GM10248 (cell line): ENCODE data around the gene PTRHD1.

Experiments used
- CTCF ChIA-PET: fragments of 300-600 bp; sonication (Branson Sonifier 250); formaldehyde crosslinking; extraction: SDS; loops from one replicate; lab custom pipeline; 2021; ENCODE audit warnings: antibody characterized with exemption; lab: Yijun Ruan, JAX
- POLR2A ChIA-PET: fragments of 350-650 bp; sonication (Branson Sonifier 250); formaldehyde crosslinking; extraction: SDS; loops from one replicate; lab custom pipeline; 2020; ENCODE audit warnings: antibody characterized with exemption; lab: Yijun Ruan, JAX
- DNase-seq: peaks from one replicate; pipeline ENCODE4 v3.0.0; 2012; ENCODE audit errors: extremely low spot score
- TF ChIP-seq, protein P1 (sequence below): IDR thresholded peaks from 2 replicates; pipeline ENCODE4 v1.5.1; 2012; ENCODE audit warnings: mild to moderate bottlenecking, low read depth; ENCODE audit errors: extremely low read depth, missing control alignments, control extremely low read depth

Gene PTRHD1

DNA sequence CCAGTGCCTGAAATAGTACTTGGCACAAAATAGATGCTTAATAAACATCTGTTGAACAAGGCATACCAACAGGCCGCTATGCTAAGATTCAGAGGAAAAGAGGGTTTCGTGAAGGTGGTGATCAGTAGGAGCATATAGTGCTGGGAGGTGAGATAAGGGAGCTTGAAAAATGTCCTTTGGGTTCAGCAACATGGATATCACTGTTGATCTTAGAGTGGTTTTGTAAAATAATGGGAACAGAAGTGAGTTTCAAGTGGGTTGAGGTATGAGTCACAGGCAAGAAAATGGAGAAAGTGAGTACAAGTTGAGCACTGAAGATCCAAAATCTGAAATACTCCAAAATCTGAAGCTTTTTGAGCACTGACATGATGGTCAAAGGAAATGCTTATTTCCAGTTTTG is 4.5 kb upstream of the PTRHD1 start:
- TF ChIP-seq, protein P1, sequence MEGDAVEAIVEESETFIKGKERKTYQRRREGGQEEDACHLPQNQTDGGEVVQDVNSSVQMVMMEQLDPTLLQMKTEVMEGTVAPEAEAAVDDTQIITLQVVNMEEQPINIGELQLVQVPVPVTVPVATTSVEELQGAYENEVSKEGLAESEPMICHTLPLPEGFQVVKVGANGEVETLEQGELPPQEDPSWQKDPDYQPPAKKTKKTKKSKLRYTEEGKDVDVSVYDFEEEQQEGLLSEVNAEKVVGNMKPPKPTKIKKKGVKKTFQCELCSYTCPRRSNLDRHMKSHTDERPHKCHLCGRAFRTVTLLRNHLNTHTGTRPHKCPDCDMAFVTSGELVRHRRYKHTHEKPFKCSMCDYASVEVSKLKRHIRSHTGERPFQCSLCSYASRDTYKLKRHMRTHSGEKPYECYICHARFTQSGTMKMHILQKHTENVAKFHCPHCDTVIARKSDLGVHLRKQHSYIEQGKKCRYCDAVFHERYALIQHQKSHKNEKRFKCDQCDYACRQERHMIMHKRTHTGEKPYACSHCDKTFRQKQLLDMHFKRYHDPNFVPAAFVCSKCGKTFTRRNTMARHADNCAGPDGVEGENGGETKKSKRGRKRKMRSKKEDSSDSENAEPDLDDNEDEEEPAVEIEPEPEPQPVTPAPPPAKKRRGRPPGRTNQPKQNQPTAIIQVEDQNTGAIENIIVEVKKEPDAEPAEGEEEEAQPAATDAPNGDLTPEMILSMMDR, result no peak
- ChIA-PET CTCF (interaction anchor here (1.9 to 2.0 kb wide), 2 partner anchors 14 to 28 kb away, joined by 5 read pairs; no protein-coding TSS in a partner anchor), POLR2A (no interaction called here)
- no peak for DNase-seq

DNA sequence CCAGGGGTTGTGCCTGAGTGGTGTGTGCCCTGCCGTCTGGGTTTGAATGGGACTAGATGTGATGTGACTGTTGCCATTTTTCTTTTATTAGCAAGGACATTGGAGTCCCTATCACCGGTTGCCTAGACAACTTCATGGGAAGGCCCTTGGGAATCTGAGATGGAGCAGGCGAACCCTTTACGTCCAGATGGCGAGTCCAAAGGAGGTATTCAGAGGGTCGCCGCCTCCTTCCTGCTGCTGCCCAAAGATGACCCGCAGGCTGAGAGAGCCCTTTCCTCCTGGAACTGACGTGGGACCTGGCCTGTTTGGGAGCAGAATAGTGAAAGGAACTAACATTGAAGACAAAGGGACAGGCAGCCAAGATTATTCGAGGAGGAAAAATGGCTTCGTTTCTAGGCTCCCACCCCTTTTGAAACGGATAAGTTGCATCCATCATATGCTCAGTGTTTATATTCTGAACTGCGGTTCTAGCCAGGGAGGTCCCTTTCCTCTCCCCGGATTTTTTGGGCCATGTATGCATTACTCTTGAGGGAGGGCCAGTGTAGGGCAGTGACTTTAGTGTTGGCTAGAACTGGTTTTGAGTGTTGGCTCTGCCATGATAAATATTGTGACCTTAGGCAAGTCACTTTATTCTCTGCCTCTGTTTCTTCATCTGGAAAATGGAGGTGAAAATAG is 707 bp upstream of the PTRHD1 start:
- TF ChIP-seq, protein P1, result no peak
- CTCF ChIA-PET, result interaction anchor here (0.8 to 2.2 kb wide), 3 partner anchors 15 to 34 kb away, joined by 3 to 7 read pairs (median 4); no protein-coding TSS in a partner anchor
- POLR2A ChIA-PET, result interaction anchor here (0.6 kb wide), 1 partner anchor 80 kb away, joined by 3 read pairs; no protein-coding TSS in a partner anchor
- no peak for DNase-seq

DNA sequence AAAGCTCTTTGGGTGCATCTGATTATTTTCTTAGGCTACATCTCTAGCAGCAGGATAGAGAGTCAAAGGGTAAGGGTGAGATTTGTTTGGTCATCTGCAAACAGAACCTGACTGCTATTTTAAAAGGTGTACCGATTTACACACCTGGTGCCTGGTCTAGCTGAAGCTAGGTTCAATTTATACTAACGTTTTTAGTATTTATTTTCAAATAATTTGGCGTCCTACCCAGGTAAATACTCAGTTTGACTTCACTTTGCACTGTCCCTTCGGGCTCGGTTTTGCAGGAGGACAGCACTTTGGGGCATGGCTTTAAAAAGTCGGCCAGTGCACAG is 683 bp downstream of the PTRHD1 start:
- TF ChIP-seq, protein P1, result no peak
- ChIA-PET CTCF (interaction anchor here (1.1 to 2.2 kb wide), 6 partner anchors 13 to 383 kb away, joined by 3 to 7 read pairs (median 4); partner anchors contain the start of gene NCOA1), POLR2A (no interaction called here)
- DNase-seq, result no peak

DNA sequence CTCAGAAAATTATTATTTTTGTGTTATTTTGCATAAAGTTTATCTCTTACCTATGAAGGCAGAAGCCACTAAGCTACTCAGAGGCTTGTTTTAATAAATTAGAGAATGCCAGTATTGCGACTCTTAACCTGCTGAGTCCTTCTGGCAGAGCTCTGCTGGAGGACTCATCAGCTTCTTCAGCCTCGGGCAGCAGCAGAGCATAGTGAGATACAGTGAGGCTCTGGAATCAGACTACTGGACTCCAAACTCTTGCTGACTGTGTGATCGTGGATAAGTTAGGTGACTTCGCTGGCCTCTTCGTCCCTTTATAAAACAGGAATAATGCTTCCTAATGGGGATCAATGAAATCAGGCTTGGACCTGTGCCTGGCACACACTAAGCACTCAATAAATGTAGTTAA is 1.7 kb downstream of the PTRHD1 start:
- DNase-seq, result no peak
- ChIA-PET POLR2A (interaction anchor here (0.7 kb wide), 1 partner anchor 296 kb away, joined by 6 read pairs; no protein-coding TSS in a partner anchor), CTCF (interaction anchor here (1.1 to 2.2 kb wide), 5 partner anchors 12 to 390 kb away, joined by 3 to 7 read pairs (median 4); no protein-coding TSS in a partner anchor)
- TF ChIP-seq, protein P1, result no peak

DNA sequence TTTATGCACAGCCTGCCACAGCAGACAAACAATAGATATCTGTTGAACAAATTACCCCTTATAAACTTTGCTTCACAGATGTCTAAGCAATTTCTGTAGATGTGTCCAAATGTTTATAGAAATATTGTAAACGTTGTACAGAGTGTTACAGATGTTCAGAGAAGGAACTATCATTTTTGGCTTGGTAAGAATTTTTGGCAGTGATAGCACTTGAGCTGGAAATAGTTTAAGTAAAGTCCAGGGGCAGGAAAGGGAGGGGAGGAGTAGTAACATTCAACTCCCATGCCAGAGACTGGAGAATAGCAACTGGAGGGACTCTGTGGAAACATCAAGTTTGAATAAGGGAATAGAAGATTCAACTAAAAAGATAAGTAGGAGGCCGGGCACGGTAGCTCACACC is 4.4 kb downstream of the PTRHD1 start:
- ChIA-PET POLR2A (no interaction called here), CTCF (interaction anchor here (1.2 kb wide), 1 partner anchor 58 kb away, joined by 3 read pairs; no protein-coding TSS in a partner anchor)
- no peak for DNase-seq
- TF ChIP-seq, protein P1, result no peak

DNA sequence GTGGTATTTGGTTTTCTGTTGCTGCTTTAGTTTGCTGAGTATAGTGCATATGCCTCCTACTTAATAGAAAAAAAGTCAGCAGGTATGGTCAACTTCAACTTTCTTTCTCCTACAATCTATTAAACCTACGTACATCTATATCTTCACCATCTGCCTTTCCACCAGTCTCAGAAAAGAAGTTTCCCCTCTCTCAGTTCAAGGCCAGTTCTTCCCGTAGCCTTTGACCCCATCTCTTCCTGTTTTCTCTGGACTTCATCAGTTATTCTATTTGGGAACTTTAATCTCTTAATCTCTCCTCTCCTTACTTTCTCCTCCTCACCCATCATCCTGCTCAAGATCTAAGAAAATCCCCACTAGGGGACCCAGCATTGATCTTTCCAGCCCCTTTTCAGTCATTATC is 5.7 kb downstream of the PTRHD1 start:
- CTCF ChIA-PET, result interaction anchor here (1.2 to 1.4 kb wide), 2 partner anchors 15 to 19 kb away, joined by 3 read pairs; no protein-coding TSS in a partner anchor

More for the DNA sequence above, 5.7 kb downstream of the PTRHD1 start:
- no peak for DNase-seq
- TF ChIP-seq, protein P1, result no peak
- POLR2A ChIA-PET, result no interaction called here
